ENCODE data around the gene PET117. TPM values are rescaled to one million over a fixed set of nuclear protein-coding genes. Genes with fewer than 3 reads are reported as not detected.

Gene PET117
- polyA plus RNA-seq, 1 experiment: 12.1 TPM

DNA sequence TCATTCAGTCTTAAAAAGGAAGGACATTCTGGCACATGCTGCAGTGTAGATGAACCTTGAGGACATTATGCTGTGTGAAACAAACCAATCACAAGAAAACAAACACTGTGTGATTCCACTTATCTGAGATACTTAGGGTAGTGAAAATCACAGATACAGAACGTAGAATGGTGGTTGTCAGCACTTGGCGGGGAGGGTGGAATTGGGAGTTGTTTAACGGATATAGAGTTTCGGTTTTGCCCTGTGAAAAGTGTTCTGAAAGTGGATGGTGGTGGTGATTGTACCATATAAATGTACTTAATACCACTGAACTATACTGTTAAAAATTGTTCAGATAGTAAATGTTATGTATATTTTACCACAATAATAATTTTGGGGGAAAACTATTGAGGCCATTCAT is 18.4 kb downstream of the PET117 start:
- POLR2A ChIA-PET: no interaction called here
- Histone ChIP-seq H3K9me3 (ENCODE audit: control insufficient read depth, insufficient read depth, low read length) (no peaks in the 10 kb centered on the region), H3K27ac (ENCODE audit: low read depth, low read length) (no peak overlapping the region), H3K4me3 (ENCODE audit: low read depth, low read length) (no peak overlapping the region), H3K27me3 (ENCODE audit: control insufficient read depth, insufficient read depth, low read length) (no peaks in the 10 kb centered on the region)
- CTCF ChIA-PET: no interaction called here
- DNase-seq (ENCODE audit: low read depth, low spot score): no peak
- no peak for TF ChIP-seq CTCF (IDR thresholded peaks at IDR 0.05; ENCODE audit: low read depth, low read length)

GRCh38 chr20:18164356-18164755 is 26.7 kb downstream of the PET117 start:
- POLR2A ChIA-PET: no interaction called here
- no peak for TF ChIP-seq CTCF (IDR thresholded peaks at IDR 0.05; ENCODE audit: low read depth, low read length)
- Histone ChIP-seq H3K27ac (ENCODE audit: low read depth, low read length) (no peak overlapping the region), H3K4me3 (ENCODE audit: low read depth, low read length) (no peak overlapping the region), H3K27me3 (ENCODE audit: control insufficient read depth, insufficient read depth, low read length) (no peaks in the 10 kb centered on the region), H3K9me3 (ENCODE audit: control insufficient read depth, insufficient read depth, low read length) (no peaks in the 10 kb centered on the region)
- CTCF ChIA-PET: no interaction called here
- DNase-seq (ENCODE audit: low read depth, low spot score): no peak

GRCh38 chr20:18165553-18165952 is 27.9 kb downstream of the PET117 start:
- Histone ChIP-seq H3K27ac (ENCODE audit: low read depth, low read length) (no peak overlapping the region), H3K9me3 (ENCODE audit: control insufficient read depth, insufficient read depth, low read length) (no peaks in the 10 kb centered on the region), H3K27me3 (ENCODE audit: control insufficient read depth, insufficient read depth, low read length) (no peaks in the 10 kb centered on the region), H3K4me3 (ENCODE audit: low read depth, low read length) (no peak overlapping the region)
- DNase-seq (ENCODE audit: low read depth, low spot score): no peak
- ChIA-PET CTCF (interaction anchor here (0.5 kb wide), 1 partner anchor 40 kb away, joined by 3 read pairs; no protein-coding TSS in a partner anchor), POLR2A (no interaction called here)
- TF ChIP-seq CTCF (IDR thresholded peaks at IDR 0.05; ENCODE audit: low read depth, low read length): no peak

DNA sequence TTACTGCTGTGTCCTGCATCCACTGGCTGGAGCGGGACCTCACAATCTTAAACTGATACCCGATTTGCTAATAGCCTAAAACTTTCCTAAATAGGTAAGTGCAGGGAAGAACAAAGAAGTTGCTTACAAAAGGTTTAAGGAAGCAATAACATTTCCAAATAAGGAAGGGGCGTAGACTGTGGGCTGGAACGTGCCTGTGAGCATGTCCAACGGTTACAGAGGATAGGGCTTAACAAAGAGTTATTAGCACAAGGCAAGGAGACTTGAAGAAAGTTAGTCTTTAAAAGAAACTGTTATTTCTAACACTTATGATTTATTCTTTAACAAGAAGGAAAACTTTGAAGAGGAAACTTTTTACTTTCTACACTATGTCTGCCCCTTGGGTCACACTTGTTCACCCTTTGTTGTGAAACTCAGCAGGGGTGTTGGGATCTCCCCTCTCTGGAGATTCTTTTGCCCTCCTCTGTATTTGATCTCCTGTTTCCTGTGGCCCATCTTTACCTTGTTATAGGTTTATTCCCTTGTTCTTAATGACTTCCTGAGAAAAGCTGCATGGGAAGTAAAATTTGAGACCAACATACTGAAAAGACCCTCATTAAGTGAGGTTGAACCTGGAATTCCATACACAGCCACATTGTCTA is 28.7 kb downstream of the PET117 start:
- ChIA-PET POLR2A (no interaction called here), CTCF (interaction anchor here (0.5 kb wide), 1 partner anchor 39 kb away, joined by 3 read pairs; no protein-coding TSS in a partner anchor)
- Histone ChIP-seq H3K27me3 (ENCODE audit: control insufficient read depth, insufficient read depth, low read length) (no peaks in the 10 kb centered on the region), H3K9me3 (ENCODE audit: control insufficient read depth, insufficient read depth, low read length) (no peaks in the 10 kb centered on the region), H3K4me3 (ENCODE audit: low read depth, low read length) (no peak overlapping the region), H3K27ac (ENCODE audit: low read depth, low read length) (no peak overlapping the region)
- DNase-seq (ENCODE audit: low read depth, low spot score): no peak
- TF ChIP-seq CTCF (IDR thresholded peaks at IDR 0.05; ENCODE audit: low read depth, low read length): no peak

GRCh38 chr20:18166950-18167349 is 29.3 kb downstream of the PET117 start:
- TF ChIP-seq CTCF (IDR thresholded peaks at IDR 0.05; ENCODE audit: low read depth, low read length): no peak
- Histone ChIP-seq H3K27ac (ENCODE audit: low read depth, low read length) (no peak overlapping the region), H3K27me3 (ENCODE audit: control insufficient read depth, insufficient read depth, low read length) (no peaks in the 10 kb centered on the region), H3K4me3 (ENCODE audit: low read depth, low read length) (no peak overlapping the region), H3K9me3 (ENCODE audit: control insufficient read depth, insufficient read depth, low read length) (no peaks in the 10 kb centered on the region)
- DNase-seq (ENCODE audit: low read depth, low spot score): no peak
- ChIA-PET CTCF (no interaction called here), POLR2A (no interaction called here)
